NK-92 treated with Interleukin-12 subunit alpha and Interleukin-12 subunit beta, amount 100 ng/mL, for 24 hours (cell line): ENCODE data around the gene BRD7.

ENCODE experiments used
- DNase-seq: peaks from one replicate; lab custom pipeline; 2025; lab: John Stamatoyannopoulos, UW

BRD7 gene

DNA sequence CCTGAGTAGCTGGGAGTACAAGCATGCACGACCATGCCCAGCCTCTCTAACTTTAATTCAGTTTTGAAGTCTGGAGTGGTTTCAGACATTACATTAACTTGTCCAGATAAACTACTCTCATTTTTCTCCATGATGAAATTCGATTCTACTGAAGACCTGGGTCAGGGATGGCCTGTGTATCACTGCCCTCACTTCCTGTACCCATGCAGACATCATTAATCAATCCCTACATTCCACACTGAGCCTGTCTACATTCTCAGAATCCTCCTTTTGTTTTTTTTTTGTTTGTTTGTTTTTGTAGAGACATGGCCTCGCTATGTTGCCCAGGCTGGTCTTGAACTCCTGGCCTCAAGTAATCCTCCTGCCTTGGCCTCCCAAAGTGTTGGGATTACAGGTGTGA lies 79.9 kb downstream of the BRD7 start:
- no peak for DNase-seq

DNA sequence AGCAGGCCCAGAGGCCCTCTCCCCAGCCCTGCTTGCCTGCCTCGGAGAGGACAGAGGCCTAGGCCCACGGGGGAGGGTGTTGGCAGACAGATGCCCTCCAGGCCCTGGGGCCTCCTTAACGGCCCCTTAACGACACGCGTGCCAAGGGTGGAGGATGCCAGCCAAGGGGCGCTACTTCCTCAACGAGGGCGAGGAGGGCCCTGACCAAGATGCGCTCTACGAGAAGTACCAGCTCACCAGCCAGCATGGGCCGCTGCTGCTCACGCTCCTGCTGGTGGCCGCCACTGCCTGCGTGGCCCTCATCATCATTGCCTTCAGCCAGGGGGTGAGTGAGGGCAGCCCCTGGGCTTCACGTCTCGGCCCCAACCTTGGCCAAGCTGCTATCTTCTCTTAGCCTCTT lies 80.8 kb downstream of the BRD7 start:
- no peak for DNase-seq

DNA sequence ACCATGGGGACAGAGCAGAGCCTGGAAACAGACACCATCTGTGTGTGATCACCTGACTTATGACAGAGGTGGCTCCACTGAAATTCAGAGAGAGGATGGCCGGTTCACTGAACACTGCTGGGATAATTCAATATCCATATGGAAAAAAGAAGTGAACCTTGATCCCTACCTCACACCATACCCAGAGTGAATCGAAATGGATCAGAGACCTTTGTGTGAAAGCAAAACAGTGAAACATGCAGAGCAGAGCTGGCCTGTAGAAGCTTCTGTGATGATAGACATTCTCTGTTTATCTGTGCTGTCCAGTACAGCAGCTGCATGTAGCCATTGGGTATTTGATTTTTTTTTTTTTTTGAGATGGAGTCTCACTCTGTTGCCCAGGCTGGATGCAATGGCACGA lies 82.1 kb downstream of the BRD7 start:
- DNase-seq, result no peak

DNA sequence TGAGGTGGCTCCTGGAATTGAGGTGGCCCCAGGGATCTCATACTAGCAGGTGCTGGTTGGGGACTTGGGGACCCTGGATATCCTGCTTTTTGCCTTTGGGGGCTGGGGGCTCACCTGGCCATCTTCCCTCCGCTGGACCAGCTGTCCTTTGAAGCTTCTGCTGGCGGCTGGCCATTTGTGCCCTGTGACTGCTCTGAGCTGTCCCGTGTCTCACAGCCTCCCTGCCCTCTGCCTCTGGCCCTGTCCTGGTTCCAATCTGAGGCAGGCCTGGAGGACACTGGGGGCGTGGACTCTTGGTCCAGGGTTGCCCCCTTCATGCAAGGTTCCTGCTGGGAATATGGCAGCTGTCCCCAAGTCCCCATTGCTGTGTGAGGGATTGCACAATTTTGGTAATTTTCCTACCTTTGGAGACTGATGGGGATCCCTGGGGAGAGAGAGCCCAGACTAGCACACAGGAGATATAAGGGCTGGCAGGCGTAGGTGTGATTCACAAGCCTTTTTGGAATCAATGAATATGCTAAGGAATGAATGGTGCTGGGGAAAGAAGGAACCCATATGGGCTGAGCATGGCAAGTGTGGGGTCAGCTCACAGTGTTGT lies 83.3 kb downstream of the BRD7 start:
- no peak for DNase-seq

DNA sequence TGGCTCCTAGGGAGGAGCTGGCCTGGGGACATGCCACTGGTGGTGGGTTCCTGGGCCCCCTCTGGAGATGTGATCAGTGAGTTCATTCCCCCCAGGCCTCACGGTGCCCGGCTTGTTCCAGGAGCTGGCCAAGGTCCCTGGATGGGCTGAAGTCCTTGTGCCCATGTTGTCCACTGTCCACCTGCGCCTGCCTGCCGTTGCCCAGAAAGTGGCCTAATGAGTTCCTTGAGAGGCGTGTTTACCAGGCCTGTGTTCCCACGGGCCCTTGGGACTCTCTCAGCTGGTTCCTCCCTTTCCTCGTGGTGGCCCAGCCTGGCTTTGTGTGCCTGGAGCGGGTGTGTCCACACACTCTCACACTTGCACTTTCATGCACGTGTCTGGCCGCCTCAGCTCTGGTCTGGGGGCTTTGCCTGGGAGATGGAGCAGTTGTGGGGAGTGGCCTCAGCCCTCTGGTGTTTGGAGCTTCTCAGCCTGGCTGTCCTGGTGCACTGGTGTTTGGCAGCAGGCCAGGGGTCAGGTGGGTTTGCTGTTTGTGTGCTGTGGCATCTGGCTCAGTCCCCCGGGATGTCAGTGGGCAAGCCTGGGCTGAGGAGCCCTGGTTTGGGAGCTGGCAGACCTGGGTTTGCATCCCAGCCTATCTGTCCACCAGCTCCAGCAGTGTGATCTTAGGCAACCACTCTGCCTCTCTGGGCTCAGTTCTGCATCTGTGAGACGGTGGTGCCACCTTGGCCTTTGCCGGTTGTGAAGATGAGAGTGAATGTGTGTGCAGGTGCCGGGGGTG lies 84.5 kb downstream of the BRD7 start:
- no peak for DNase-seq

DNA sequence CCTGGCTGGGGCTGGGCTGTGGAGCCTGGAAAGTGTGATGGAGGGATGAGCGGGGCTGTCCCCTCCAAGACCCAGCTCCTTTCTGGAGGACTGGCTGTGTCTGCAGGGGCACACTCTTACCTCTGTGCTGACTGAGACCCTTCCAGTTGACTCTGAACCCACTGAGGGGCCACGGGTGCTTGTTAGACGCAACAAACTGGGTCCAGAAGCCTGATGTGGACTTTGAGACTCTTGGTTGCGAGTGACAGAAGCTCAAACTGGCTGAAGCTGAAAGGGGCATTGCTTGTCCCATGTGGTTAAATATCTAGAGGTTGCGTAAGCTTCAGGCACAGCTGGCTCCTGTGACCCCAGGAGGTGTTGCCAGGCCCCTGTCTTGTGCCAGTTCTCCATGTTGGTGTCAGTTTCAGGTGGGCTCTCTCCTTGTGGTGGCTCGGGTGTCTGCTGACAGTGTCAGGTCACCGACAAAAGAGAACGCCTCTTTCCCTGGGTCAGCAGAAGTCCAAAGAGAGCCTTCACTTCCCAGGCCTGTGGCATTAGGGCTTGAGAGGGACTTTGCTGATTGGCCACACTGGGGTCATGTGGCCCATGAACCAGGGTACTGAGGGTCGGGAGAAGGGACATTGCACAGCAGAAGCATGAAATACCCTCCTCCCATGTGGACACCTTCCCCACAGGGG lies 85.7 kb downstream of the BRD7 start:
- DNase-seq, result no peak

DNA sequence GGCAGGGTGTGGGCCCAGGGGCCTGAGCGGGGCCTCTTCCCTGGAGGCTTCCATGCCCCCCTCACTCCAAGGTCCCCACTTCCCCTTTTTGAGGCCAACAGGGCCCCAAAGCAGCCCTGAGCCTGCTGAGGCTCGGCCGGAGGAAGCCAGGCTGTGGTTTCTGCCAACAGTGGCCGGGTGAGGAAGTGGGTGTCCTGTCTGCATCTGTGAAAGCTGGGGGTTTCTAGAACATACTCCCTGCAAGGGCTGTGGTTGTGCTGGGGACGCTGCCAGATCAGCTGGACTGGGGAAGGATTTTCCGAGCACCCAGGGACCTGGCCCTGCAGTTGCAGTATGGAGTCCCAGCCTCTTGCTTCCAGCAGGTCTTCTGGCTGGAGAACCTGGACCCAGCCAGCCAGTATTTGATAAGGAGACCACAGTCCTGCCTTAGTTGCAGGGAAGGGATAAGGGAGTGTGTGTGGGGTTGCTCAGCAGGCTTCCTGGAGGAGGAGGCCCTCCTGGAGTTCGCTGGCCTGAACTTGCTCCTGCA lies 86.7 kb downstream of the BRD7 start:
- peak; percentile 49 for DNase-seq

DNA sequence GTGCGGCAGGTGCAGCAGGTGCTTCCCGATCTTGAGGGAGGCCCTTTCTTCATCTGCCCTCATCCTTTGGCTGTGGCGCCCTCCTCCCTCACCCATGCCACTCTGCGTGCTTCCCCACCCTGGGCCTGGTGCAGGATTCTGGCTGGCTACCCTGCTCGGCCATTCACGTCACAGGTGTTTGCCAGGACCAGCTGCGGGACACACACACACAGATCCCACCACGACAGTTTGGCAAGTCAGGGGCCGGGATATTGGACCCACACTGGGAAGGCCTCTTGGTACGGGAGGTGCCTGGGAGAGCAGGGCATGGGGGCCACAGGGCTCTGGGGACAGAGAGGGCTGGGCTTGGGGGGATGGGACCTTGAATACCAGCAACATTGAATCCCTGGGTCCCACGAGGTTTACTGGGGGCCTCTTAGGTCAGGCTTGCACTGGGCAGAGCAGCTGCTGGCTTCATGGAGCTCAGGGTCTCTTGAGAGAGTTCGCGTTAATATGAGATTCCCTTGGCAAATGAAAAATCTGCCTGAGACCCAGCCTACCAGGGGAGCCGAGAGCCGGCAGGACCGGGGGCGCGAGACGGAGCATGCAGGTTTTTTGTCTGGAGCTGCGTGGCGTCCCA lies 87.3 kb downstream of the BRD7 start:
- DNase-seq, result no peak

DNA sequence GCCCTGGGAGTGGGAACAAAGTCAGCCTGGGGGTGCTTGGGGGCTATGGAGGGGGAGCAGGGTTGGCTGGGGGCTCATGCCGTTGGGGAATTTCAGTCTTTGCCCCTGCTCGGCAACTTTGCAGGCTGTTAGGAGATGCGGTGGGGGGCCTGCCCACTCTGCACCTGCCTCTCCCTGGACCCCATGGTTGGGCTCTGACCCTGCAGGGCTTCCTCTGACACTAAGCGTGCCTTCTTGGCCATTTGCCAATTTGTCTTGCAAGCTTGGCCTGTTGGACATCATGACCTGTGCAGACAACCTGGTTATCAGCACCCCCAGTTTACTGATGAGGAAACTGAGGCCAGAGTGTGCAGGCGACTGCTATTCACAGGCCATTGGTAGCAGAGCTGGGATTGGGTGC lies 87.9 kb downstream of the BRD7 start:
- no peak for DNase-seq

DNA sequence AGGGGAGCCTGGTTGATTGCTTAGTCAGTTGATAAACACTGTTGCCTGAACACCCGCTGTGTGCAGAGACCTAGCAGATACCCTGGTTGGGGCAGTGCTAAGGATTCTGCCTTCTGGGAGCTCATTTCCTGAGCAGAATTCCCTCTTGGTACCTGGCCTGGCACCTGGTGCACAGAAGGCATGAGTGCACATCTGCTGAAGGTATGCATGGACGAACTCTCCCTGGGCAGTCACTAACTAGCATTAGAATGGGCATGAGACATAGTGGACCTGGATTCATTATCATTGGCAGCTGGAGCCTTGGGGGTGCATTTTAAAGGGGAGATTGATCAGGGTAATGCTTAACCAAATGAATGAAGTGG lies 89.3 kb downstream of the BRD7 start:
- DNase-seq, result no peak

DNA sequence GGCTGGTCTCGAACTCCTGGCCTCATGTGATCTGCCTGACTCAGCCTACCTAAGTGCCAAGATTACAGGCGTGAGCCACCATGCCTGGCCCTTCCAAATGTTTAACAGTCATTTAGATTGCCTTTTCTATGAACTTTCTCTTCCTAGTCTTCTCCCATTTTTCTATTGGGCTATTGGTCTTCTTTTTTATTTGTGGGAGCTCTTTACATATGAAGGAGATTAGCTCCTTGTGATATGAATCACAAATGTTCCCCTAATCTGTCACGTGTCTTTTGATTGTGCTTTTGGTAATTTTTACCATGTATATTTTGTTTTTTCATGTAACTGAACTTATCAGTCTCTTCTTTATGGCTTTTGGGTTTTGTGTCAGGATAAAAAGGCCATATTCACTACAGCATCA lies 90.5 kb downstream of the BRD7 start:
- DNase-seq, result no peak

DNA sequence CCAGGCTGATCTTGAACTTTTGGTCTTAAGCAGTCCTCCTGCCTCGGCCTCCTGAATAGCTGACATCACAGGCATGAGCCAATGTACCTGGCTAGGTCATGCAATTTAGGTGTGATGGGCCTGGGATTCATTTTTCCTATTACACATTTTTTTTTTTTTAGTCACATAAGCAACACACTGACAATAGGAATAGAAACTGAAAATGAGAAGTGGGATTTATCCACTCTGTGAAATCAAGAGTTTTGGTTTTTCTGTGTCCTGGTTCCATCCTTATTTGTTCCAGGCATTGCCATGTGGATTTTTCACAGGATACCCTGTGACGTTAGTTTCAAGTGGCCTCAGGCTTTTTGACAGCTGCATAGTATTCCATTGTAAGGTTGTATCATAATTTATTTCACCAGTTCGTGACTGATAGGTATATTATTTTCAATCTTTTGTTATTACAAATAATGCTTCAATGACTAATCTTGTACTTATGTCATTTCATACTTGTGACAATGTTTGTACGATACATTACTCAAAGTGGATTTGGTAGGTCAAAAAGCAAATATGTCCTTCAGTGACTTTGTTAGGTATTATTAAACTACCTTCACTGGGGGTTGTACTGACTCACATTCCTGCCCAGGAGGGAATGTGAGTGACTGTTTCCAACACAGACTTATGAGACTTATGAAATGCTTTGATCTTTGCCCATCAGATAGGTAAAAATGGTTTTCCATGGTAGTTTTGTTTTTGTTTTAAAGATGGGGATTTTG lies 91.8 kb downstream of the BRD7 start:
- DNase-seq, result no peak

DNA sequence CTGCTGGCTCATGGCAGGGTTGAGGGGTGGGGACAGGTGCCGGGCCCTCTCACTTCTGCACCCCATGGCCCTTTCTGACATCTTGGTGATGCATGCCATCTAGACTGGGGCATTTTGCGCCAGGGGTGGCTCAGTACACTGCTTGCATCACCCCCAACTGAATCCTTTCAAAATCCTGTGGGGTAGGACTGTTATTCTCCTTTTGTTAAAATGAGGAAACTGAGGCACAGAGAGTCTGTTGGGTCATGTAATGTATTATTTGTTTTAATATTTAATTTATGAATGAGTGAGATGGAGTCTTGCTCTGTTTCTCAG lies 92.5 kb downstream of the BRD7 start:
- DNase-seq, result no peak

DNA sequence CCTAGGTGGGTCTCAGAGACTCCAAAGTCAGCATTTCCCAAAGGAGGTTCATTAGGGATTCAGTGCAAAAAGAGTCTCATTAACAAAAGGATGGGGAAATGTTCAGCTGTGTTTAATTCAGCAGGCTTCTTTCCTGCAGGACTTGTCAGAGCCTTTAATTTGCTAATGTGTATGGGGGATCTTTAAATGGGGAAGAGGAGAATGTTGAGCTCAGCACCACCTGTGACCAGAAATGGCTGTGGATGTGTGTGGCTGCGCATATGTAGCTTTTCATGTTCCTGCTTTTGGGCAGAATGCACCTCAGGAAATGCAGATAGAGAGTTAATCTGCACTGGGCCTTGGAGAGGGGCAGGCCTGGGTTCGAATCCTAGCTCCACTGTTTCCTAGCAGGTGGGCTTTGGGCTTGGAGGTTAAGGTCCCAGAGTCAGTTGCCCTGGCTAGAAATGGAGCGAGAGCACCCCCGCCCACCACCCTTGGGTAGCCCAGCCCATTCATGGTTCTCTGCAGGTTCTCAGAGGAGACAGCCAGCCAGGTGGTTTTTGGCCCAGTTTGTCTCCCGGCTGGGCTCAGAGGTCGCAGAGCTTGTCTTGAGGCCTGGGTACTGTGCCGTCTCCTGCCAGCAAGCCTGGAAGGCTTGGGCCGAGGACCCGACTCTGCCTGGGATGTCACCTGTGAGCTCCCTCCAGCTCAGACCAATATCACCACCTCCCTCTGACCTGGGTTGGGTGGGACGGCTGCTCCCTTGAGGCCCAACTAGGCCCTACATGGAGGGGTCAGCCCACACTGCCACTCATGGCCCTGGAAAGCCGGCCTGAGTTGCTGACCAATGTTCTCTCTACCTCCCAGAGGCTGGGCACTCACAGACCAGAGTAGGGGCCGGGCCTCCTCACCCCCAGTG lies 93.1 kb downstream of the BRD7 start:
- no peak for DNase-seq

DNA sequence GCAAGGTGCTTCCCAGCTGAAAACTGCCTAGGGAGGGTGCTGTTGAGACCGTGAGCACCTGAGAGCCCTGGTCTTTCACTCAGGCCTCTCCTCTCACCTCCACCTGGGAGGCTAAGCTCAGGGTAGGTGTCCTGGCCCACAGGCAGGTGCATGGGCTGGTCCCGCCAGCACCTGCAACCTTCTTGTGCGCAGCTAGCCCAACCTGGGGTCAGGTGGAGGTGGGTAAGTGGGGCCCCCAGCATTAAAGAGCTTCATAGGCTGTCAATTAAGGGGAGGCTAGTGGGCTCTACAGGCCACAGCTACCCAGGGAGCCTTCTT lies 93.7 kb downstream of the BRD7 start:
- DNase-seq, result no peak

DNA sequence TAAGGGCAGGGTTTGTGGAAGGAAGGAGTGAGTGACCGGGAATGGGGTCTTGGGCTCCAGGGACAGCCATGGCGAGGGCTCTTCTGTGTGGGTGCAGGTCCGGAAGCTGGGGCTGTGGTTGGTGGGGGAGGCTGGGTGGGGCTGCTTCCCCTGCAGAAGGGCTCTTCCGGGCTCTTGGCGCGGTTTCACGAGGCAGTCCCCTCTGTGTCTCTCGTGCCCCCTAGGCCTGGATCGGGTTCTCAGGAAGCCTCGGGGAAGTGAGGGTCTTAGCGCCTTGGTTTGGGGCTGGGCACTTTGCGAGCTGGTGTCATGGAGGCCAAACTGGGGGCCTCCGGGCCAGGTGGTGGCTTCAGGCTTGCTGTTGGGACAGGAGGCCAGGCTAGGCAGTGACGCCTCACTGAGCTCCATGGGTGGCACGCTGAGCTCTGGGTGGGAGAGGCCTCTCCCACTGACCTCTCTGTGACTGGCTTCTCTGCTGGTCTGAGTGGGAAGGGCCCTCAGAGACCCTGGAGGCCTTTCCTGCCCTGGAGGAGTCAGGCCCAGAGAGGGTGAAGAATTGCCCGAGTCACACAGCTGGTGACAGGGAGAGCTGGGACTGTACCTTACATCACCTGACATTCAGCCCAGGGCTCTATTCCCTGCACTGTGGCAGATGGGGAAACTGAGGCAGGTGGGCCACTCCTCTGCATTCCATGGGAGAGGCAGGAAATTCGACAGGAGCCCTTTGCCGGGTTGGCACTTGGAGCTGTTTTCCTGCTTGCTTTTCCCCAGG lies 94.3 kb downstream of the BRD7 start:
- no peak for DNase-seq

DNA sequence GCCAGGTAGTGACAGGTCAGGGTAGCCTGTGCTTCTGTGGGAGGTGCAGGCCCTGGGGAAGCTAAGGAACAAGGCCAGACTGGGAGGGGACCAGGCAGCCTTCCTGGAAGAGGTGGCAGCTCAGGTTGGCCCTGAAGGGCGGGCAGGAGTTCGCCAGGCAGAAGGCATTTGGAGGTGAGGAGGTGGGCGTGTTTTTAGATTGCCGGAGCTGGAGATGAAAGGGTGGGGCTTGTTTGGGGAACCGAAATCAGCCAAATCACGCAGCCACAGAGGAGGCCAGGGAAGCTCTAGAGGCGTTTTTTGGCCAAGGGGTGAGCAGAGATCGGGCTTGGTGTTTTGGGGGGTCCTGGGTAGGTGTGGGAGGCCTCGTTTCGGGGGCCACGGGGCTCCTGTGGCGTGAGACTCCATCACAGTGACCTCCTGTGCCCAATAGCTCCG lies 94.9 kb downstream of the BRD7 start:
- no peak for DNase-seq

DNA sequence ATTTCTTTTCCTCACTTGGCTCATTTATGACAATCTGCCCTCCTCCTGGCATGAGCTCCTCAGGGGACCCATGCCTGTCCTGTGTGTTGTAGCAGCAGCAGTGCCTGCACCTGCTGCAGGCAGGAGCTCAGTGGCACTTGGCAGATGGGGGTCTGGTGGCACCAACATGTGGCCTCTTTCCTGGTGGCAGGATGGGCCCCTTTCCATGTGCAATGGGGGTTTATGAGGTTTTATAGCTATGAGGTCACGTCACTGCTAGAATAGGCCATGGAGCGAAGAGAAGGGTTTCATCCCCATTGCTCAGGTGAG lies 95.5 kb downstream of the BRD7 start:
- no peak for DNase-seq

DNA sequence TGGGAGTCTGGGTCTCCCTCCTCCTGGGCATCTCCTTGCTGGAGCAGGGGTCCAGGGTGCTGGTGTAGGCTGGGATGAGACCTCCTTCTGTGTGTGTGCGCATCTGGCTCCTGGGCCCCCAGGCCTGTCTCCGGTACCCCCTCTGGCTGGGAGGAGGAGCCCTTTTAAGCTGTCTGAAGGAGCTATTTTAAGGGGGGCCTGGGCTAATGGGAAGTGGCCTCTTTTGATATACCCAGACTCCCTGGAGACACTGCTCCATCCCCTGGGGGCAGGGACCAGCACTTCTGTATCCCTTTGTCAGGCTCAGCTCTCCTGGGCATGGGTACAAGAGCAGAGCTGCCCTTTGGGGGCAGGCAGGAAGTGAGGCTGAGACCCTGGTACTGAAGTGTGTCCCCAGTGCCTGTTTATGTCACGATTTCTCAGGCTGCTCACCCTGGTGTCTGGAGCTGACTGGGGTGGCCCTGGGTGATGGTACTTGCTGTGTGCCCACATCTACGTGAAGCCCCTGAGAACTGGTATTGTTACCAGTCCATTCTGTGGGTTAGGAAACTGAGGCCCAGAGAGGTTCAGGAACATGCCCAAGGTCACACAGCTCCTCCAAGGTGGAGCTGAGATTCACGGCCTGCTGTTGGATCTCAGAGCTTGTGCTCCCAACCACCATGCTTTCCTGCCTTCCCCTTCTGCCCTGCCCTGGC lies 96.0 kb downstream of the BRD7 start:
- DNase-seq, result no peak

DNA sequence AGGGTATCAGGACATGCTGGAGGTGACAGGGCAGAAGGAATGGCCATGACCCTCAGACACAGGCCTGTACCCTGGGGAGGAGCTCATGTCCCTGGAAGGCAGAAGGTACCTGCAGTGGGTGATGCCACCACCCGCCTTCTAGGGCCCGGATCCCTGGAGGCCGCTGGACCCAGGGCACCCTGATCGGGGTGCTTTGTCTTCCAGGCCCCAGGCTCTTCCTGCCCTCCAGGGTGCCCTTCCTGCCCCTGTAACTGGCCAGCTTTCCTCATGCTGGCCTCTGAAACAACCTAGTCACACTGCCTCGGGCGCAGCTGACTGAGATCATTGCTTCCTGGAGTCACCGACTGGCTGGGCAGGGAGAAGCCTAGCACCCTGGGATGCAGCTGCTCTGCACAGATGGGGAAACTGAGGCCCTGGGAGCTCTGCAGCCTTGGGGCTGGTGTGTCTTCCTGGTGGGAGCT lies 96.6 kb downstream of the BRD7 start:
- no peak for DNase-seq
